Spleen (tissue), 11 donors: Measurements from ENCODE around the gene LMF1. TPM values are rescaled to one million over a fixed set of nuclear protein-coding genes. Genes with fewer than 3 reads are reported as not detected.

ENCODE experiments used
- DNase-seq: peaks from one replicate; pipeline ENCODE4 v3.0.0-alpha.2; 2020
- H3K27ac ChIP-seq, 8 donors: fragments of 200-600 bp; sonication (generic) in 7 of 8; 1 replicate in 4 of 8; 2 replicates in 4 of 8; pipeline versions ENCODE4 v1.5.0 to v1.8.0; 2016 to 2021; ENCODE audit warnings: inconsistent platforms in 4 of 8, mild to moderate bottlenecking in 4 of 8, moderate library complexity in 1 of 8
- H3K27me3 ChIP-seq, 7 donors: fragments of 200-600 bp; sonication (generic) in 6 of 7; replicated peaks in 1 of 7; 1 replicate in 4 of 7; 2 replicates in 3 of 7; pipeline versions ENCODE4 v1.5.0 to v1.8.0; 2016 to 2021; ENCODE audit warnings: inconsistent platforms in 3 of 7, mild to moderate bottlenecking in 1 of 7
- H3K36me3 ChIP-seq, 6 donors: fragments of 200-600 bp; sonication (generic) in 5 of 6; 1 replicate in 4 of 6; 2 replicates in 2 of 6; pipeline versions ENCODE4 v1.5.0 to v1.8.0; 2016 to 2021; ENCODE audit warnings: inconsistent platforms in 2 of 6
- H3K4me1 ChIP-seq, 6 donors: fragments of 200-600 bp; sonication (generic) in 5 of 6; 1 replicate in 3 of 6; 2 replicates in 3 of 6; pipeline versions ENCODE4 v1.5.0 to v1.8.0; 2016 to 2021; ENCODE audit warnings: inconsistent platforms in 3 of 6
- H3K4me3 ChIP-seq, 8 donors: fragments of 200-600 bp; sonication (generic) in 7 of 8; 1 replicate in 4 of 8; 2 replicates in 4 of 8; pipeline versions ENCODE4 v1.5.0 to v1.8.0; 2016 to 2021; ENCODE audit warnings: inconsistent platforms in 4 of 8, mild to moderate bottlenecking in 4 of 8, moderate library complexity in 2 of 8
- H3K9me3 ChIP-seq, 8 donors: fragments of 200-600 bp; sonication (generic) in 7 of 8; 1 replicate in 4 of 8; 2 replicates in 4 of 8; pipeline versions ENCODE4 v1.5.0 to v1.8.0; 2016 to 2021; ENCODE audit warnings: inconsistent platforms in 4 of 8
- CTCF ChIP-seq, 11 experiments: fragments of 200-600 bp in 7 of 11; fragments of 450-650 bp in 4 of 11; sonication (generic) in 4 of 11; IDR thresholded peaks in 8 of 11; conservative IDR thresholded peaks in 3 of 11; 1 replicate in 7 of 11; 2 replicates in 4 of 11; pipeline versions ENCODE4 v1.4.0 to v1.8.0; 2016 to 2021; ENCODE audit warnings: antibody characterized with exemption in 11 of 11, inconsistent platforms in 4 of 11, mild to moderate bottlenecking in 1 of 11
- POLR2A ChIP-seq, 3 donors: fragments of 450-650 bp; IDR thresholded peaks; one replicate each; pipeline ENCODE4 v1.5.1; 2017; ENCODE audit warnings: antibody characterized with exemption in 3 of 3, mild to moderate bottlenecking in 1 of 3
- POLR2AphosphoS5 ChIP-seq, 3 donors: sonication (generic); formaldehyde crosslinking; IDR thresholded peaks; one replicate each; pipeline ENCODE4 v1.5.1; 2017; ENCODE audit warnings: antibody characterized with exemption in 3 of 3
- WGBS, 5 donors: extraction: QIAGEN DNeasy Blood & Tissue Kit in 3 of 5; methylation state at CpG; one replicate each; pipeline versions ENCODE4 v1.1.5 to v1.1.7; 2013 to 2018; 5-methylcytosine and 5-hydroxymethylcytosine counted together
- intact Hi-C: fragments of 100-400 bp; cut with DNase I; formaldehyde crosslinking; loops from one replicate; pipeline ENCODE4 v1.15.0; 2023; ENCODE audit warnings: low total_unique reads
- polyA plus RNA-seq, 3 donors: library from polyadenylated mRNA; stranded (reverse); fragments of 200-250 nt; gene quantifications; one replicate each; pipeline ENCODE4 v1.2.1, GENCODE V29; 2013
- total RNA-seq, 7 donors: library from RNA; depleted of rRNA in 3 of 7; stranded (reverse); fragments of >200 nt in 3 of 7; fragmentation: NEBNext Ultra II Directional in 4 of 7; extraction: Animal tissue kit (Norgen Biotek cat#: 25700) in 4 of 7; gene quantifications; one replicate each; pipeline versions ENCODE4 v1.1.0 to v1.2.1, GENCODE V29; 2016 to 2021
- donor health status: healthy with polysubstance abuse.
- donor health status: DM: no; HTN: no; CAD: no; lungs with moderate emphysema.
- donor health status: DM: no; HTN: no; CAD: no.
- donor health status: Bipolar disorder and iron deficiency.
- donor health status: healthy.
- donor health status: DM: no; HTN: no; CAD: no.
- donor health status: DM: yes; HTN: yes; CAD: no.

LMF1 gene
- total and polyA plus RNA-seq, 10 donors = 10.4 to 57.6 (median 32.5) TPM

GRCh38 chr16:853981-854807, 116.6 kb downstream of the LMF1 start:
- no peaks in the 10 kb centered on the region for H3K27me3 ChIP-seq
- no peak overlapping the region for H3K4me3 ChIP-seq
- H3K9me3 ChIP-seq = peaks cover 0 to 27% (median 0%) of the 10 kb centered on the region in 8 donors
- 93 to 96% (median 94%) methylated on average over 12 to 31 of the region's 31 CpGs for WGBS, 5 donors
- no peak overlapping the region for H3K27ac ChIP-seq
- H3K36me3 ChIP-seq = no peaks in the 10 kb centered on the region
- H3K4me1 ChIP-seq = no peaks in the 10 kb centered on the region
- no peak for DNase-seq
- TF ChIP-seq POLR2AphosphoS5 (IDR thresholded peaks at IDR 0.05) = no peak
- TF ChIP-seq POLR2A (IDR thresholded peaks at IDR 0.05) = no peak
- TF ChIP-seq CTCF (IDR thresholded peaks at IDR 0.05 in 8 of 11, conservative IDR thresholded peaks at IDR 0.05 in 3 of 11) = no peak
- intact Hi-C loops = no loop called here

GRCh38 chr16:853306-853705, 117.5 kb downstream of the LMF1 start:
- no peak for DNase-seq
- WGBS, 5 donors = 84 to 97% (median 92%) methylated on average over 9 to 11 of the region's 11 CpGs
- H3K36me3 ChIP-seq = no peaks in the 10 kb centered on the region
- H3K27me3 ChIP-seq = peaks cover 0 to 4% (median 0%) of the 10 kb centered on the region in 7 donors
- TF ChIP-seq CTCF (IDR thresholded peaks at IDR 0.05 in 8 of 11, conservative IDR thresholded peaks at IDR 0.05 in 3 of 11) = no peak
- TF ChIP-seq POLR2A (IDR thresholded peaks at IDR 0.05) = no peak
- no peak overlapping the region for H3K4me3 ChIP-seq
- intact Hi-C loops = no loop called here
- H3K9me3 ChIP-seq = peaks cover 0 to 35% (median 0%) of the 10 kb centered on the region in 8 donors
- H3K27ac ChIP-seq = no peak overlapping the region
- H3K4me1 ChIP-seq = no peaks in the 10 kb centered on the region

GRCh38 chr16:852451-853185, 118.2 kb downstream of the LMF1 start:
- 82 to 95% (median 92%) methylated on average over 19 to 32 of the region's 32 CpGs for WGBS, 5 donors
- intact Hi-C loops = no loop called here
- H3K27ac ChIP-seq = no peak overlapping the region
- no peaks in the 10 kb centered on the region for H3K4me1 ChIP-seq
- H3K9me3 ChIP-seq = peaks cover 0 to 41% (median 0%) of the 10 kb centered on the region in 8 donors
- H3K36me3 ChIP-seq = no peaks in the 10 kb centered on the region
- TF ChIP-seq POLR2A (IDR thresholded peaks at IDR 0.05) (no peak), POLR2AphosphoS5 (IDR thresholded peaks at IDR 0.05) (peak in 1 of 3 donors; percentile 4)
- no peak overlapping the region for H3K4me3 ChIP-seq
- H3K27me3 ChIP-seq = peaks cover 0 to 11% (median 0%) of the 10 kb centered on the region in 7 donors
- no peak for DNase-seq

- DNase-seq = no peak
- Histone ChIP-seq H3K36me3 (no peaks in the 10 kb centered on the region), H3K4me1 (no peaks in the 10 kb centered on the region), H3K4me3 (no peak overlapping the region), H3K9me3 (peaks cover 0 to 47% (median 0%) of the 10 kb centered on the region in 8 donors), H3K27me3 (peaks cover 0 to 16% (median 0%) of the 10 kb centered on the region in 7 donors), H3K27ac (no peak overlapping the region)
- 78 to 91% (median 85%) methylated on average over 15 to 17 of the region's 17 CpGs for WGBS, 5 donors
- intact Hi-C loops = no loop called here
- TF ChIP-seq POLR2AphosphoS5 (IDR thresholded peaks at IDR 0.05) (peak in 1 of 3 donors; percentile 22), POLR2A (IDR thresholded peaks at IDR 0.05) (no peak)
Measured at GRCh38 chr16:851871-852270, 118.9 kb downstream of the LMF1 start.
